Neural cell (in vitro differentiated cells): Measurements from ENCODE around the gene FILIP1.

Experiments used
- EP300 ChIP-seq: fragments of 450-650 bp; conservative IDR thresholded peaks from 2 replicates; pipeline ENCODE4 v1.6.1; 2014; ENCODE audit warnings: antibody characterized with exemption, mild to moderate bottlenecking, moderate library complexity; ENCODE audit not compliant: poor library complexity, severe bottlenecking
- EZH2 ChIP-seq: fragments of 200-600, 300-800 bp; shearing (Covaris generic), sonication (generic); IDR thresholded peaks from 2 replicates; pipeline ENCODE4 v1.6.1; 2014; ENCODE audit warnings: antibody characterized with exemption, low read length, borderline replicate concordance, mild to moderate bottlenecking; ENCODE audit not compliant: insufficient read depth, poor library complexity, severe bottlenecking
- MXI1 ChIP-seq: fragments of 450-650 bp; conservative IDR thresholded peaks from 2 replicates; pipeline ENCODE4 v1.6.1; 2014; ENCODE audit warnings: antibody characterized with exemption, mild to moderate bottlenecking; ENCODE audit not compliant: poor library complexity, severe bottlenecking
- POLR2AphosphoS5 ChIP-seq: IDR thresholded peaks from 2 replicates; pipeline ENCODE4 v1.6.1; 2012
- RAD21 ChIP-seq: fragments of 450-650 bp; conservative IDR thresholded peaks from 2 replicates; pipeline ENCODE4 v1.6.1; 2014; ENCODE audit warnings: antibody characterized with exemption, mild to moderate bottlenecking, moderate library complexity
- REST ChIP-seq: IDR thresholded peaks from 2 replicates; pipeline ENCODE4 v1.6.1; 2012; ENCODE audit warnings: borderline replicate concordance
- SMC3 ChIP-seq: fragments of 450-650 bp; conservative IDR thresholded peaks from 2 replicates; pipeline ENCODE4 v1.6.1; 2014; ENCODE audit warnings: antibody characterized with exemption, mild to moderate bottlenecking, moderate library complexity; ENCODE audit not compliant: poor library complexity
- TAF1 ChIP-seq: IDR thresholded peaks from 2 replicates; pipeline ENCODE4 v1.6.1; 2012; ENCODE audit warnings: low read depth
- TF ChIP-seq, protein P1 (sequence below): fragments of 450-650 bp; IDR thresholded peaks from 2 replicates; pipeline ENCODE4 v1.5.1; 2014; ENCODE audit warnings: antibody characterized with exemption, mild to moderate bottlenecking, moderate library complexity; ENCODE audit not compliant: poor library complexity, severe bottlenecking

DNA sequence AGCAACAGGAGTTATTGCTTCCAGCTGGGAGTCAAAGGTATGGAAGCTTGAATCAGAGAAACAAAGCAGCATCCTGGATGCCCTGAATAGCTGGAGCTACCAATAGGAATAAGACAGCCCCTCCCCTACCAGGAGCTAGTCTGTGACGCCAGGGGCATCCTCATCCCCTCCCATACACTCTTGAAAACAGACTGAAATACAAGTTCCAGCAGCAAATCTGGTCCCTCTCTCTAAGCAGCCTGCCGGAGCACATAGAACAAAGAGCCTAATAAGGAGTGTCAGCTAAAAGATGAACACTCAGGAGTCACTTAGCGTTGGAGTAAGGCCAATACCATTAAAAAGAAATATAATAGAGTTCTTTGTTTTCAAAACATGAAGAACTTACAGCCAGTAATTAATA is 25.6 kb downstream of the FILIP1 start:
- no peak for TF ChIP-seq POLR2AphosphoS5
- TF ChIP-seq EP300 = no peak
- no peak for TF ChIP-seq EZH2
- TF ChIP-seq, protein P1, sequence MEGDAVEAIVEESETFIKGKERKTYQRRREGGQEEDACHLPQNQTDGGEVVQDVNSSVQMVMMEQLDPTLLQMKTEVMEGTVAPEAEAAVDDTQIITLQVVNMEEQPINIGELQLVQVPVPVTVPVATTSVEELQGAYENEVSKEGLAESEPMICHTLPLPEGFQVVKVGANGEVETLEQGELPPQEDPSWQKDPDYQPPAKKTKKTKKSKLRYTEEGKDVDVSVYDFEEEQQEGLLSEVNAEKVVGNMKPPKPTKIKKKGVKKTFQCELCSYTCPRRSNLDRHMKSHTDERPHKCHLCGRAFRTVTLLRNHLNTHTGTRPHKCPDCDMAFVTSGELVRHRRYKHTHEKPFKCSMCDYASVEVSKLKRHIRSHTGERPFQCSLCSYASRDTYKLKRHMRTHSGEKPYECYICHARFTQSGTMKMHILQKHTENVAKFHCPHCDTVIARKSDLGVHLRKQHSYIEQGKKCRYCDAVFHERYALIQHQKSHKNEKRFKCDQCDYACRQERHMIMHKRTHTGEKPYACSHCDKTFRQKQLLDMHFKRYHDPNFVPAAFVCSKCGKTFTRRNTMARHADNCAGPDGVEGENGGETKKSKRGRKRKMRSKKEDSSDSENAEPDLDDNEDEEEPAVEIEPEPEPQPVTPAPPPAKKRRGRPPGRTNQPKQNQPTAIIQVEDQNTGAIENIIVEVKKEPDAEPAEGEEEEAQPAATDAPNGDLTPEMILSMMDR = no peak
- no peak for TF ChIP-seq TAF1
- TF ChIP-seq MXI1 = no peak
- no peak for TF ChIP-seq REST
- no peak for TF ChIP-seq SMC3
- TF ChIP-seq RAD21 = no peak
